ENCODE measurements around the gene FOSL2. TPM values are rescaled to one million over a fixed set of nuclear protein-coding genes. Genes with fewer than 3 reads are reported as not detected.

The FOSL2 gene
- polyA plus RNA-seq, 1 of the 3 experiments (the other 2 are of a cell fraction), result 41.7 TPM

DNA sequence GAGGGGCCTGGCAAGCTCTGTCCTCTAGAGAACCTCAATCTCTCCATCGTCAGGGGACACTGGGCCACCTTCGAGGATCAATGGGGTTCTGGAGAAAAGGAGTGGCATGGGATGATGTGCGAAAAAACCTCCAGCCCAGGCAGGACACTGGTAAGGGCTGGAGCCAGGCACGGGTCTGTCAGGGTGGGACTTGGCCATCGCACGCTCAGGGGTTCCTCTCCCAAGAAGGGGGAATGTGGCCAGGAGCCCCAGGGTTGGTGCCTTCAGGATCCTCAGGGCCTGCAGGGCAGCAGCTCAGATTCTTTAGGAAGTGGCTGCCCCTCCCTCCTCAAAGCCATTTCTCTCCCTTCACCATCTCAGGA is 56.4 kb downstream of the FOSL2 start:
- CTCF ChIA-PET, result interaction anchor here (1.3 kb wide), 1 partner anchor 745 kb away, joined by 4 read pairs; no protein-coding TSS in a partner anchor
- no peak overlapping the region for H2AFZ ChIP-seq (ENCODE audit: low read depth)

GRCh38 chr2:28449488-28450395 is 57.1 kb downstream of the FOSL2 start:
- H3K9ac ChIP-seq, result peak overlapping the region; percentile 31; the same call in 1 of the 2 replicates
- H3K9me3 ChIP-seq, result no peaks in the 10 kb centered on the region
- POLR2A ChIA-PET, result no interaction called here
- DNase-seq, result no peak
- no peaks in the 10 kb centered on the region for H3K27me3 ChIP-seq (ENCODE audit: insufficient read depth)
- H3K36me3 ChIP-seq (replicated peaks in 1 of 2; ENCODE audit: control insufficient read depth in 1 of 2, insufficient read depth in 2 of 2, low read length in 1 of 2), result no peaks in the 10 kb centered on the region
- H3K4me1 ChIP-seq (ENCODE audit: control insufficient read depth in 1 of 2, insufficient read depth in 2 of 2, low read depth in 1 of 2, low read length in 1 of 2), result peaks cover 3 to 35% of the 10 kb centered on the region in 2 experiments; a peak in 3 of 4 replicates
- CTCF ChIA-PET, result interaction anchor here (0.6 to 1.7 kb wide), 4 partner anchors 17 to 766 kb away, joined by 3 to 5 read pairs (median 4); no protein-coding TSS in a partner anchor
- H2AFZ ChIP-seq (ENCODE audit: low read depth), result 0 out of 2 replicates have a peak overlapping the region, but pooled peaks have one; percentile 47
- no peak overlapping the region for H3K4me3 ChIP-seq (ENCODE audit: low read depth in 2 of 2, low read length in 1 of 2)
- peak overlapping the region; percentile 28; the same call in 1 of the 2 replicates for H3K4me2 ChIP-seq
- H3F3A ChIP-seq (replicated peaks; ENCODE audit: insufficient read depth), result peaks cover 12% of the 10 kb centered on the region
- 60% methylated on average over 17 of the region's 17 CpGs for WGBS (ENCODE audit: low lambda C conversion rate)
- H3K27ac ChIP-seq (ENCODE audit: low read depth in 2 of 2, low read length in 1 of 2), result peak overlapping the region in 1 of 2 experiments; percentile 41; a peak in 2 of 4 replicates
- H3K9me2 ChIP-seq, result no peaks in the 10 kb centered on the region
- H3K79me2 ChIP-seq (ENCODE audit: insufficient read depth), result no peaks in the 10 kb centered on the region
- no peaks in the 10 kb centered on the region for H4K20me1 ChIP-seq (ENCODE audit: insufficient read depth)
- TF ChIP-seq GABPA (IDR thresholded peaks at IDR 0.05; ENCODE audit: low read depth), result no peak
- TF ChIP-seq TAF1 (IDR thresholded peaks at IDR 0.05; ENCODE audit: borderline replicate concordance, low read depth, low read length), result no peak
- TF ChIP-seq PBX3 (IDR thresholded peaks at IDR 0.05), result peak; percentile 61
- TF ChIP-seq RAD21 (IDR thresholded peaks at IDR 0.05; ENCODE audit: low read length), result no peak
- no peak for TF ChIP-seq FOXJ3 (CRISPR knock-in tag; IDR thresholded peaks at IDR 0.05)
- TF ChIP-seq, protein P1, sequence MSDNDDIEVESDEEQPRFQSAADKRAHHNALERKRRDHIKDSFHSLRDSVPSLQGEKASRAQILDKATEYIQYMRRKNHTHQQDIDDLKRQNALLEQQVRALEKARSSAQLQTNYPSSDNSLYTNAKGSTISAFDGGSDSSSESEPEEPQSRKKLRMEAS (IDR thresholded peaks at IDR 0.05; ENCODE audit: low read depth), result 0 out of 2 replicates have a peak, but pooled peaks have one; percentile 22
- TF ChIP-seq NFIC (IDR thresholded peaks at IDR 0.05; ENCODE audit: borderline replicate concordance), result no peak; the same call in 1 of the 2 replicates
- no peak for TF ChIP-seq EZH2phosphoT487 (IDR thresholded peaks at IDR 0.05; ENCODE audit: borderline replicate concordance, low read depth)
- no peak for TF ChIP-seq RFX5 (IDR thresholded peaks at IDR 0.05; ENCODE audit: low read length)
- no peak for TF ChIP-seq CHD2 (IDR thresholded peaks at IDR 0.05; ENCODE audit: low read length, partially characterized antibody)
- TF ChIP-seq TEAD4 (IDR thresholded peaks at IDR 0.05; ENCODE audit: borderline replicate concordance, insufficient read depth), result no peak
- TF ChIP-seq GATA2 (CRISPR knock-in tag; IDR thresholded peaks at IDR 0.05), result no peak
- TF ChIP-seq, protein P2, sequence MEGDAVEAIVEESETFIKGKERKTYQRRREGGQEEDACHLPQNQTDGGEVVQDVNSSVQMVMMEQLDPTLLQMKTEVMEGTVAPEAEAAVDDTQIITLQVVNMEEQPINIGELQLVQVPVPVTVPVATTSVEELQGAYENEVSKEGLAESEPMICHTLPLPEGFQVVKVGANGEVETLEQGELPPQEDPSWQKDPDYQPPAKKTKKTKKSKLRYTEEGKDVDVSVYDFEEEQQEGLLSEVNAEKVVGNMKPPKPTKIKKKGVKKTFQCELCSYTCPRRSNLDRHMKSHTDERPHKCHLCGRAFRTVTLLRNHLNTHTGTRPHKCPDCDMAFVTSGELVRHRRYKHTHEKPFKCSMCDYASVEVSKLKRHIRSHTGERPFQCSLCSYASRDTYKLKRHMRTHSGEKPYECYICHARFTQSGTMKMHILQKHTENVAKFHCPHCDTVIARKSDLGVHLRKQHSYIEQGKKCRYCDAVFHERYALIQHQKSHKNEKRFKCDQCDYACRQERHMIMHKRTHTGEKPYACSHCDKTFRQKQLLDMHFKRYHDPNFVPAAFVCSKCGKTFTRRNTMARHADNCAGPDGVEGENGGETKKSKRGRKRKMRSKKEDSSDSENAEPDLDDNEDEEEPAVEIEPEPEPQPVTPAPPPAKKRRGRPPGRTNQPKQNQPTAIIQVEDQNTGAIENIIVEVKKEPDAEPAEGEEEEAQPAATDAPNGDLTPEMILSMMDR (IDR thresholded peaks at IDR 0.05), result no peak

More for the DNA sequence above, 56.4 kb downstream of the FOSL2 start:
- H3K27ac ChIP-seq (ENCODE audit: low read depth in 2 of 2, low read length in 1 of 2), result peak overlapping the region in 1 of 2 experiments; percentile 55; a peak in 1 of 4 replicates
- H3K9me2 ChIP-seq, result no peaks in the 10 kb centered on the region
- no peaks in the 10 kb centered on the region for H3K36me3 ChIP-seq (replicated peaks in 1 of 2; ENCODE audit: control insufficient read depth in 1 of 2, insufficient read depth in 2 of 2, low read length in 1 of 2)
- H3K4me3 ChIP-seq (ENCODE audit: low read depth in 2 of 2, low read length in 1 of 2), result no peak overlapping the region
- TF ChIP-seq RXRA (IDR thresholded peaks at IDR 0.05; ENCODE audit: borderline replicate concordance, low read depth) (no peak), EP300 (IDR thresholded peaks at IDR 0.05; ENCODE audit: borderline replicate concordance in 1 of 2, low read depth in 1 of 2, low read length in 1 of 2) (no peak), NRF1 (IDR thresholded peaks at IDR 0.05; ENCODE audit: low read depth, low read length) (no peak), USF1 (IDR thresholded peaks at IDR 0.05; ENCODE audit: borderline replicate concordance, low read depth) (no peak), POLR2AphosphoS5 (IDR thresholded peaks at IDR 0.05; ENCODE audit: low read depth, low read length) (no peak), MXI1 (IDR thresholded peaks at IDR 0.05; ENCODE audit: low read depth, low read length) (no peak), SMC3 (IDR thresholded peaks at IDR 0.05; ENCODE audit: low read depth, low read length) (no peak), USF2 (IDR thresholded peaks at IDR 0.05; ENCODE audit: borderline replicate concordance, low read depth, low read length) (no peak), GABPA (IDR thresholded peaks at IDR 0.05; ENCODE audit: low read depth) (no peak), CHD2 (IDR thresholded peaks at IDR 0.05; ENCODE audit: low read length, partially characterized antibody) (no peak), GATA2 (CRISPR knock-in tag; IDR thresholded peaks at IDR 0.05) (no peak), RCOR1 (IDR thresholded peaks at IDR 0.05; ENCODE audit: low read length) (no peak)
- H3K4me2 ChIP-seq, result 0 out of 2 replicates have a peak overlapping the region, but pooled peaks have one; percentile 31
- peaks cover 3 to 35% of the 10 kb centered on the region in 2 experiments; a peak in 3 of 4 replicates for H3K4me1 ChIP-seq (ENCODE audit: control insufficient read depth in 1 of 2, insufficient read depth in 2 of 2, low read depth in 1 of 2, low read length in 1 of 2)
- no peak overlapping the region for H3K9ac ChIP-seq
- no peaks in the 10 kb centered on the region for H4K20me1 ChIP-seq (ENCODE audit: insufficient read depth)
- POLR2A ChIA-PET, result no interaction called here
- WGBS (ENCODE audit: low lambda C conversion rate), result 94% methylated on average over 6 of the region's 6 CpGs
- no peak for DNase-seq
- H3K79me2 ChIP-seq (ENCODE audit: insufficient read depth), result no peaks in the 10 kb centered on the region
- peaks cover 12% of the 10 kb centered on the region for H3F3A ChIP-seq (replicated peaks; ENCODE audit: insufficient read depth)
- H3K9me3 ChIP-seq, result no peaks in the 10 kb centered on the region
- H3K27me3 ChIP-seq (ENCODE audit: insufficient read depth), result no peaks in the 10 kb centered on the region
